HG03354 (cell line): Measurements from ENCODE around the gene CST6.
"Not testable (repeated sequence)": the region's sequence is repeated elsewhere in the genome, so short reads cannot be mapped to it uniquely, and the experiment has no call there.

Experiments used
- ATAC-seq: cut with Tn5 transposase; IDR thresholded peaks from one replicate; pipeline ENCODE4 v1.9.1; 2021; ENCODE audit warnings: mild to moderate bottlenecking; ENCODE audit not compliant: unreplicated experiment, poor library complexity, severe bottlenecking

The CST6 gene

DNA sequence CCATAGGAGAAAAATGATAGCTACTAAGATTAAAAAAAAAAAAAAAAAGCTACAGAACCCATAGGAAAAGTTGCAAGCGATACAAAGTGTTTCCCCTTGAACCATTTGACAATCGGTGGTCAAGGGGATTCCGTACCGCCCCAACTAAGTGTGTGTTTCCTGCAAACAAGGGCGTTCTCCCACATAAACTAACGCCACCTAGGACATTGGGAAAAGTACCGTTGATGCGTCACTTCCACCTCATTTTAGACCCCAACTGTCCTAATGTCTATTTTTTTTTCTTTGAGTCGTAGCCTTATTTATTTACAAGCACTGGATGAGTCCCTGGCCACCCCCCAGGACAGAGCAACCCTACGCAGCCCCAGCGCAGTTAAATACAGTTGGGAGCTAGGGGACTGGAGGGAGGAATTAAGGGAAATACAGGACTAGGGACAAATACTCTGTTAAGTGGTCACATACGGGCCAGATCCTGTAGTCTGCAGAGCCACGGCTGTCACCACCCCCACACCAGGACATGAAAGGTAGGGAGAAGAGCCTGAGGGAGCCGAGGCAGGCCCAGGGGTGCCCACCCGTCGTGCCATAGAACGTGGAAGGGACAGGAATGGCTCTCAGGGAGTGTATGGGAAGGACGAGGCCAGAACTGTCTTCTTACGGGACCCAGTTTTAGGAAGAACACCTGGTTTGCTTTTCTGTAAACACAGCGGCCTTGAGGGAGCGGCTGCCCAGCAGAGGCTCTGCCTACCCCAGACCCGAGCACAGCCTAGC lies 28.8 kb upstream of the CST6 start:
- ATAC-seq = no peak

DNA sequence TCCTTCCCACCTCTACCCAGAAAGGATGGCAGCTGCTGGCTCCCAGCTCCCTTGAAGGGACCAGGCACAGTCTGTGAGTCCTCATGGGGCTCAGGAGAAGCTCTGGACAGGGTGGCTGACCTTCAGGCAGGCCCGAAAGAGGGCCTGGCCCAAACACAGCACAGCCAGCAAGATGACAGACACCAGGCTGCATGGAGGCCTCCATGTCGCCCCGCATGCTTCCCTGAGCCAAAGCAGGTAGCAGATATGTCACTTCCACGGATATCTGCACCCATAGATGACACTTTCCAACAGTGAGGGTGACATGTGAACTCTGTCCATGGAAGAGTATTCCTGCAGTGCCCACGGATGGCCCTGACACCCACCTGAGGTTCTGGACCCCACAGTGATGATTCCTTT lies 28.2 kb upstream of the CST6 start:
- ATAC-seq = no peak

DNA sequence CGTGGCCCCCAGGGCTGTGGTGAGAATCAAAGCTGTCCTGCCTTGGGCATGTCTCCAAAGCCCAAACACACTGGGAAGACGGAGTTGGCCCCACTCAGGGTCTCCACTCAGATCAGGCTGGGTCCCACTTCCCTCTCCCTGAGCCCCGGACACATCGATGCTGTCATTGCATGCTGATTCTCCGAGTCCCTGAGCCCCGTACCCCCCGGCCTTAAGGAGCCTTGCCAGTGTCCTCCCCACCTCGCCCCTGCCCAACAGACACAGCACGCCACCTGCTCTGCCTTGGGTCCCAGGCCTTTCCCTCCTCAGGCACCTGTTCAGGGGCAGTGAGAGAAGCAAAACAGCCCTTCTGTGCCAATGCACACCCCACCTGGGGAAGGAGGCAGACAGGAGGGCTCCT lies 24.5 kb upstream of the CST6 start:
- no peak for ATAC-seq

- peak; percentile 98 for ATAC-seq
Measured at GRCh38 chr11:65988791-65989592, 22.8 kb upstream of the CST6 start.

DNA sequence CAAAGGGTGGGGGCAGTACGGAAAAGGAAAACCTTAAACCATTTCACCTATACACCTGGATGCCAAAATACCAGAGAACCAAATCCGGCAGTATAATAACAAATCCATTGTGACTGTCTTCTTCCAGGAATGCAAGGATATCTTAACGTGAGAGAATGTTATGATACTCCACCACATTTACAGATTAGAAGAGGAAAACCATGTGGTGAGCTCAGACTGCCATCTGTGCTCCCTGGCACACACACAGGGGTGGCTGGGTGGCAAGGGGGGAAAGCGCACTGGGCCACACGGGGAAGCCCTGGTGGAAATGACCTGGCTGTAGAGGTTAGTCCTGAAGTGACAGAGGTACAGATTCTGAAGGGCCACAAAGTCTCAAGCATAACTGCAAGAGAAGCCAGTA lies 19.8 kb upstream of the CST6 start:
- no peak for ATAC-seq

DNA sequence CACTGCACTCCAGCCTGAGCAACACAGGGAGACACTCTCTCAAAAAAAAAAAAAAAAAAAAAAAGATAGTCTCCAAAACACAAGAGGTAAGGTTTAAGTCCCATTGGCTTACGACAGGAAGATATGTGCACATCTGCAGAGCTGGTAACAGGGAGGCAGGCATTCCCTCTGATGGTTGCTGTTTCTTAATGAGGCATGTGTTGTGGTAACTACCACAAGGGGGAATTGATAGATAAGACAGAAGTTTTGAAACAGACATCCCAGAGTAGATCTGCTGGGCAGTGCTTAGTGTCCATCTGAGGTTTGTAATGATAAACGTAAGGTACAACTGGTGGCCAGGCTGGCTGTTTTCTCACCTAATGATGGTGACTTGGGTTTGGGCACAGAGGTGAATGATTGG lies 14.5 kb upstream of the CST6 start:
- no peak for ATAC-seq

DNA sequence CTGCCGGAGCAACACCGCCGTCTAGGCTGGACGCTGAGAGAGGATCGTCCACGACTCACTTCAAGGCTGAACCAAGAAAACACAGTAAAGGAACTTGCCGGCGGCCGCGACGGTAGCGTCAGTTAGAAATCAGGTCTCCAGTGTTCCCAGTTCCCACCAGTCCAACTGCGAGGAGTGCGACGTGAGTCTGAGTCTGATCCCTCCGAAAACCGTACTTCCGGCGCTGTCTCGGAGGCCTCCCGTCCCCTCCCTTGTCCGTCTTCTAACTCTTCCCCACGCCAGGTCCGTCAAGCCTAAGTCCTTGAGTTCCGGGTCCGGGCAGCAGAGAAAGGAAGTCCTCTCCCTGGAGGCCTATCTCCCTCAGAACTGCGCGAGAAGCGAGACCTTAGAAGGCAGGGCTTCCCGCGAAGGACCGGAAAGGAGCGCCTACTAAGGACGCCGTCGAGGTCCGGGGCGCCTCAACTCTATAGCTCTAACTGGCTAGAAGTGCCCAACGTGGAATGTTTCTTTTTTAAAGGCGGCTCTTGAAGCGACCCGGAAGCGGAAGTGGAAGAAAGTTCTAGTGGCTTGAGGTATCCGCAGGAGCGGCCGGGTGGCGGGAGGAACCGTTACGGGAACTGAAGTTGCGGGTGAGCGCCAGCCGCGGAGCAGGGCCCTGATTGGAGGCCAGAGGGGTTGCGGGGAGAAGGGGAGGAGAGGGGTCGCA lies 9.7 kb upstream of the CST6 start, which contains the start of the genes BANF1 and EIF1AD:
Gene BANF1 (plus strand): TSS at position 562 of the 706 bp plus-strand sequence. CDS start 748 bp downstream, outside the sequence.
Gene EIF1AD (minus strand): TSS at position 216 of the 706 bp plus-strand sequence. CDS start 1,768 bp downstream, outside the sequence.
- ATAC-seq = peak; percentile 77

- ATAC-seq = peak; percentile 45
Measured at GRCh38 chr11:66002648-66003225, 9.1 kb upstream of the CST6 start.

DNA sequence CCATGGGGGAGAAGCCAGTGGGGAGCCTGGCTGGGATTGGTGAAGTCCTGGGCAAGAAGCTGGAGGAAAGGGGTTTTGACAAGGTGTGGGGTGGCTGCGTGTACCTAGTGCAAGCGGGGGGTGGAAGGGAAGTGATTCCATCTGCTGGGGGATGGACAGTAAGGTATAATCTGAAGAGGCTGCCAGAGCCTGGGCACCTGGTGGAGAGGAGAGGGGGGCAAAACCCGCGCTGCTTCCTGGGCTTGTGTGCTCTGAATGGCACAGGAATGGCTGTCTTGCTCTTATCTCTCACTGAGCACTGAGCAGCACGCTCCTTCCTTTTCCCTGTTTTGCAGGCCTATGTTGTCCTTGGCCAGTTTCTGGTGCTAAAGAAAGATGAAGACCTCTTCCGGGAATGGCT lies 8.5 kb upstream of the CST6 start:
- no peak for ATAC-seq

GRCh38 chr11:66004186-66004585 lies 7.6 kb upstream of the CST6 start:
- no peak for ATAC-seq

DNA sequence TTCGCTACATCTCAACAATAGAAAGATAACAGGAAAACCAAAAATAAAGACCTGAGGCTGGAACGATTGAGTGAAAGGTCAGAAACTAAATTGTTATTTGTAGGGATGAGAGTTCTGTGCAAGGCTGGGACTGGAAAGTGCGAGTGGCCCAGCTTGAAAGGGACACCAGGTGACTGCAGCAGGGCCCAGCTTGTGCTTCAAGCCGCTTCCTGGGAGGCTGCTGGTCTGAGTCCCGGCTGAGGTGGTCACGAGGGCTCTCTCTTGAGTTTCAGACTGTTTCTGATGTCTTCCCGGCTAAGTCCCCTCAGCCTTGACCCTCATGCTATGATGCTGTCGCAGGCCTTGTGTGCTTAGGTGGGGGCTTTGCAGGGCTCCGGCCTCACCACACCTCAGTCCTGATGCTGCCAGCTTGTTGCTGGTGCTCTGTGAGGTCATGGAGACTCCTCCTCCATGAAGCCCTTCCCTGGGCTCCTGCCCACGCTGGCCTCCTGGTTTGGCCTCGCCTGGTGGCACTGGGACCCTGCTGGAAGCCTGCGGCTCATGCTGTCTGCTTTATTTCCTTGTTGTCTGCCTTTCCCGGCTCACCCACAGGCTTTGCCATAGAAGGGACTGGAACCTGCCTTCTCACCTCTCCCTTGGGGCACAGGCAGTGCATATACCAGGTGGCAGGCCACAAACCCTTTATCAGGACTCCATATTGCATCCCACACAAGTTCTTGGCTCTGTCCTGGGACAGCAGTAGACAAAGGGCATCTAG lies 5.5 kb upstream of the CST6 start:
- ATAC-seq = no peak

DNA sequence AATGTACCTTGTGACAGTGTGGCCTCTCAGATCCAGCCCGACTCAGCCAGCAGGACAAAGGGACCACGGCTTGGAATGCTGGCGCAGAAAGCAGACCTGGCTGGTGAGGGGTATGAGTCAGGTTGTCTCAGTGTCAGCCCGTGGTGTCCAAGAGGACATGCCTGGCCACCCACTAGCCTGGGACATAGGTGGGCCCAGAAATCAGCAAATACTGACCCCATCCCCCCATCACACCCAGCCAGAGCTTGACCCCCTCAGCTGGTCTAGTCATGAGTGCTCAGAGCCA lies 5.0 kb upstream of the CST6 start:
- no peak for ATAC-seq

- no peak for ATAC-seq
Measured at GRCh38 chr11:66007201-66007634, 4.6 kb upstream of the CST6 start.

DNA sequence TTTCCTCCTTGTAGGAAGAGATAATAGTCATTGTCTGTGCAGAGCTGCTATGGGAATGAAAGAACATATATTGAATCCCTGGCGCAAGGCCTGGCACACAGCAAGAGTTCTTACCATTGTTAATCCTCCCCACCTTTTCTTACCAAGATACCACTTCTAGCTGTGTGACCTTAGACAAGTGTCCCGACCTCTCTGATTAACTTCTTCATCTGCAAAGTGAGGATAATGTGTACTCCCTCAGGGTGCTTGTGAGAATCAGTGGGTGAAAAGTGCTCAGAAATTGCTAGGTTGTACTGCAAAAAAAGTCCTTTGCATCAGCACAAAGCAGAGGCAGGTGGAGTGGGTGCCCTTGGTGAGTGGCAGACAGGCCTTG lies 3.7 kb upstream of the CST6 start:
- ATAC-seq = no peak

DNA sequence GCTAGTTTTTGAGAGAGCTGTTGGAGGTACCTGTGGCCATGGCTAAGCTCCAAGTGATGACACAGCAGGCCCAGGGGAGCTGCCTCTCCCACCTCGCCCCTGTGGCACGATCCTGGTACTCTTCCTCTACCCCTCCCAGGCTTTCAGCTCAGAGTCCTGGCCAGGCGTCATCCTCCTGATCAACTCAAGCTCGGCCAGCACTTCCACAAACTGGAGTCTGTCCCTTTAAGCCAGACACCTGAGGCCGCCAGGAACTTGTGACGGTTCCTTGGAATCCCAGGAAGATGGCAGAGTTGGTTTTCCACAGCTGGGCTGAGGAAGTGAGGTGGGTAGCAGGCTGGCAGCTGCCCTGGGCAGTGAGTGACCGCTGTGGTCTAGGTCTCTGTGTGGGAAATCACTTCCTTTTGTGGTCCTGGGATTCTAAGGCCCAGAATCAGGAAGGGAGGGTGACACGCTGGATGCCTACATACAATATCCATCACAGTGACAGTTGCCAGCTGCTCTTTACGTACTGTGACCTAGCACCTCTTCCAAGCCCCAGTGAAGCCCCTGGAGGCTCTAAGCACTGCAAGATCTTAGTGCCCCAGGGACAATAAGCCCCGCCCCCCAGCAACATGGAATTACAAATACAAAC lies 3.2 kb upstream of the CST6 start:
- ATAC-seq = no peak

- not testable (repeated sequence) for ATAC-seq
Measured at GRCh38 chr11:66010036-66010435, 1.8 kb upstream of the CST6 start.

DNA sequence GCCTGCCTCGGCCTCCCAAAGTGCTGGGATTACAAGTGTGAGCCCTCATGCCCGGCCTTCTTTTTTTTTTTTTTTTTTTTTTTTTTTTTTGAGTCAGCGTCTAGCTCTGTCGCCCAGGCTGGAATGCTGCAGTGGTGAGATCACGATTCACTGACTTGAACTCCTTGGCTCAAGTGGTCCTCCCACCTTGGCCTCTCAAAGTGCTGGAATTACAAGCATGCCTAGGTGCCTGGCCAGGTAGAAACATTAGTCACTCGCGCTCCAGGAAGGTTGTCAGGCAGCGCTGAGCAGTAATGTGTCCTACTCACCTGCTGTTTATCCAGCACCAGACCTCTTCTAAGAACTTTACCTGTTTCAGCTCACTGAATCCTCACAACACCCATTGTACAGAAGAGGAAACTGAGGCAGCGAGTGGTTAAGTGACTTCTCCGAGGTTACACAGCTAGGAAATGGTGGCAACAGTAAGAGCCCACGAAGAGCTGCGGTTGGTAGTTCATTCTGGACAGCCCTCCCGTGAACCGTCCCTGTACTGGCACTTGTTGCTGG lies 496 bp upstream of the CST6 start:
- no peak for ATAC-seq

DNA sequence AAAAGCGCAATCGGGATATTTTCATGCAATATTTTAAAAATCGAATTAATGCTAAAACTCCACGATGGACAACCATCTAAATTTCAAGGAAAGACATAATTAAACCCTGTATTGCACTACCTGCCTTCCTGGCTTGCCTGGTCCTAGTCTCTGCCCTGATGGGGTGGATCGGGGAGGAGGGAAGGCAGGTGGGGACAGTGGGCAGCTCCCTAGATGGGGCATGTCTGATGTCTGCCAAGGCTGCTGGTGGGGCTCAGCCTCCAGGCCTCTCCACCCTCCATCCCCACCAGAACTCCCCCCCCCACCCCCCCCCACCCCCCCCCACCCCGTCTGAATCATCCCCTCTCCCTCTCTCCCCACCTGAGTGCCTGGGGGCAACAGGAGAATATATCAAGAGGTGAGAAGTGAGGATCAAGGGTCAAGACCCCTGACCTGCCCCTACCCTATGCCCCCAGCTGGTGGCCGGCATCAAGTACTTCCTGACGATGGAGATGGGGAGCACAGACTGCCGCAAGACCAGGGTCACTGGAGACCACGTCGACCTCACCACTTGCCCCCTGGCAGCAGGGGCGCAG lies 650 bp downstream of the CST6 start:
- ATAC-seq = no peak
